Gastroesophageal sphincter (tissue), 4 donors: ENCODE data around the gene FSD2. TPM values are rescaled to one million over a fixed set of nuclear protein-coding genes. Genes with fewer than 3 reads are reported as not detected.

Experiments
- ATAC-seq: fragments of 150-250 bp; one replicate; pipeline ENCODE4 v1.9.1; 2016; ENCODE audit warnings: mild to moderate bottlenecking, moderate library complexity
- H3K27ac ChIP-seq, 4 donors: fragments of 200-600 bp; sonication (generic) in 3 of 4; 1 replicate in 3 of 4; 2 replicates in 1 of 4; pipeline ENCODE4 v1.5.1; 2016 to 2019
- H3K27me3 ChIP-seq: fragments of 200-600 bp; sonication (generic); one replicate; pipeline ENCODE4 v1.5.1; 2019
- H3K36me3 ChIP-seq, 2 donors: fragments of 200-600 bp; sonication (generic); one replicate each; pipeline ENCODE4 v1.5.1; 2019; ENCODE audit warnings: control low read depth in 1 of 2
- H3K4me1 ChIP-seq, 3 donors: fragments of 200-600 bp; sonication (generic); 1 replicate in 2 of 3; 2 replicates in 1 of 3; pipeline ENCODE4 v1.5.1; 2016 to 2019; ENCODE audit warnings: control low read depth in 2 of 3
- H3K4me3 ChIP-seq, 2 donors: fragments of 200-600 bp; sonication (generic); one replicate each; pipeline ENCODE4 v1.5.1; 2019; ENCODE audit warnings: mild to moderate bottlenecking in 1 of 2, moderate library complexity in 1 of 2
- H3K9me3 ChIP-seq, 3 donors: fragments of 200-600 bp; sonication (generic); one replicate each; pipeline ENCODE4 v1.5.1; 2017 to 2019; ENCODE audit warnings: control low read depth in 2 of 3
- EP300 ChIP-seq: sonication (generic); formaldehyde crosslinking; IDR thresholded peaks from one replicate; pipeline ENCODE4 v1.6.1; 2017; ENCODE audit warnings: antibody characterized with exemption, mild to moderate bottlenecking
- POLR2A ChIP-seq, 2 donors: fragments of 450-650 bp; IDR thresholded peaks; one replicate each; pipeline ENCODE4 v1.6.1; 2017; ENCODE audit warnings: antibody characterized with exemption in 2 of 2, mild to moderate bottlenecking in 2 of 2, moderate library complexity in 1 of 2
- POLR2AphosphoS5 ChIP-seq: sonication (generic); formaldehyde crosslinking; IDR thresholded peaks from one replicate; pipeline ENCODE4 v1.6.1; 2017; ENCODE audit warnings: antibody characterized with exemption
- WGBS, 2 donors: methylation state at CpG; one replicate each; pipeline ENCODE4 v1.1.5; 2018; ENCODE audit warnings: low coverage in 1 of 2; 5-methylcytosine and 5-hydroxymethylcytosine counted together
- total RNA-seq, 4 donors: library from RNA; depleted of rRNA; stranded (reverse); fragments of >200 nt; gene quantifications; one replicate each; pipeline ENCODE4 v1.1.0, GENCODE V29; 2016
- TF ChIP-seq, protein P1 (sequence below), 4 experiments: fragments of 200-600 bp in 2 of 4; fragments of 450-650 bp in 2 of 4; sonication (generic) in 1 of 4; IDR thresholded peaks; one replicate each; pipeline ENCODE4 v1.5.1; 2017 to 2019; ENCODE audit warnings: antibody characterized with exemption in 4 of 4, mild to moderate bottlenecking in 2 of 4, moderate library complexity in 2 of 4

Gene FSD2
- total RNA-seq, 4 donors from 2014 or later = not detected

- H3K4me1 ChIP-seq = peaks cover 0 to 16% (median 0%) of the 10 kb centered on the region in 3 donors
- ATAC-seq = no peak
- no peaks in the 10 kb centered on the region for H3K27me3 ChIP-seq
- no peak overlapping the region for H3K27ac ChIP-seq
- 70 to 80% methylated on average over 3 to 4 of the region's 7 CpGs for WGBS, 2 donors
- no peaks in the 10 kb centered on the region for H3K9me3 ChIP-seq
- H3K4me3 ChIP-seq = no peak overlapping the region
- peaks cover 0 to 19% of the 10 kb centered on the region in 2 donors for H3K36me3 ChIP-seq
- TF ChIP-seq EP300 (no peak), POLR2AphosphoS5 (no peak)
- TF ChIP-seq, protein P1, sequence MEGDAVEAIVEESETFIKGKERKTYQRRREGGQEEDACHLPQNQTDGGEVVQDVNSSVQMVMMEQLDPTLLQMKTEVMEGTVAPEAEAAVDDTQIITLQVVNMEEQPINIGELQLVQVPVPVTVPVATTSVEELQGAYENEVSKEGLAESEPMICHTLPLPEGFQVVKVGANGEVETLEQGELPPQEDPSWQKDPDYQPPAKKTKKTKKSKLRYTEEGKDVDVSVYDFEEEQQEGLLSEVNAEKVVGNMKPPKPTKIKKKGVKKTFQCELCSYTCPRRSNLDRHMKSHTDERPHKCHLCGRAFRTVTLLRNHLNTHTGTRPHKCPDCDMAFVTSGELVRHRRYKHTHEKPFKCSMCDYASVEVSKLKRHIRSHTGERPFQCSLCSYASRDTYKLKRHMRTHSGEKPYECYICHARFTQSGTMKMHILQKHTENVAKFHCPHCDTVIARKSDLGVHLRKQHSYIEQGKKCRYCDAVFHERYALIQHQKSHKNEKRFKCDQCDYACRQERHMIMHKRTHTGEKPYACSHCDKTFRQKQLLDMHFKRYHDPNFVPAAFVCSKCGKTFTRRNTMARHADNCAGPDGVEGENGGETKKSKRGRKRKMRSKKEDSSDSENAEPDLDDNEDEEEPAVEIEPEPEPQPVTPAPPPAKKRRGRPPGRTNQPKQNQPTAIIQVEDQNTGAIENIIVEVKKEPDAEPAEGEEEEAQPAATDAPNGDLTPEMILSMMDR (IDR thresholded peaks at IDR 0.05) = no peak
Measured at GRCh38 chr15:82850731-82851130, 44.9 kb upstream of the FSD2 start.

DNA sequence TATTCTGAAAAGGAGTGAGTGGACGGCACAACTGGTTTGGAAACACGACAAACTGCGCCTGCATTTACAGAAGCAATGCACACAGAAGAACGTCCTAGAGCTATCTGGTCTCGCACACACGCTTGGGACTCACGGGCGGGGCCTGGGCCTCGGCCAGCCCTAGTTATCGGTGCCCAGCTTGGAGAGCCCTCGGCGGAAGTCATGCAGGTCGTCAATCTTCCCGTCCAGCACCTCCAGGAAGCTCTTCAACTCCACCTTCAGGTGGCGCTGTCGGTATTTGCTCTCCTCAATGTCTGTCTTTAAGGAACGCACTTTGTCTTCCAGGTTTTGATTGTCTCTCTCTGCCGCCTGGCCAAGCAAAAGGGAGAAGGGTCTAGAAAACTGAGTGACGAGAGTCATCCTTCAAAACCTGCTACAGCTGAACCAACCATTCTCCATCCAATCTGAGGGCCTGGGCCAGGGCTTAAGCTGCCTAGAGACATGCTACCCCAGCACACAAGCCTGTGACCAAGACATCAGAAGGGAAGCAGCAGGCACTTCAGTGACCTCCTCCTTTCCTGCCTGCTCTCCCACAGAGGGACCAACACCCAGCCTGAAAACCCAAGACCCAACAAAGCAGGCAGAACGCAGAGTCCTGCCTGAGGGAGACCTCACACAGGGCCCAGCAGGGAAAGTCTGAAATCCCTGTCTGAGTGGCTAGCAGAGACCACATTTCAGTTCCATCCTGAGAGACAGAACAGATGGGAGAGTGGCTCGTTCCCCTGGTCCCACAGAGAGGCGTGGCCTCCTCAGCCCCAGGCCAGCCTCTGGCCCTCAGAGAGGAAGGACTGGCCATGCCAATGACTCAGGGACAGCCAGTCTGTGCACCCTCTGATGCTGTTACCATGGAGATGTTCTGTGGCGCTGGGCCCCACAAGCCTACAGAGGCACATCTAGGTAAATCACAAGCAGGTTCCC lies 44.0 kb upstream of the FSD2 start:
- peak overlapping the region in 3 of 4 donors; percentile 9 to 51 (median 45) for H3K27ac ChIP-seq
- peak overlapping the region in 1 of 2 donors; percentile 18 for H3K4me3 ChIP-seq

GRCh38 chr15:82848241-82848993 lies 42.5 kb upstream of the FSD2 start:
- Histone ChIP-seq H3K4me1 (peaks cover 0 to 16% (median 0%) of the 10 kb centered on the region in 3 donors), H3K27me3 (no peaks in the 10 kb centered on the region), H3K9me3 (no peaks in the 10 kb centered on the region), H3K27ac (no peak overlapping the region), H3K36me3 (peaks cover 0 to 18% of the 10 kb centered on the region in 2 donors), H3K4me3 (no peak overlapping the region)
- ATAC-seq = no peak
- TF ChIP-seq POLR2AphosphoS5 = no peak
- no peak for TF ChIP-seq EP300
- no peak for TF ChIP-seq POLR2A (IDR thresholded peaks at IDR 0.05)
- TF ChIP-seq, protein P1 (IDR thresholded peaks at IDR 0.05) = no peak
- 84 to 88% methylated on average over 2 to 3 of the region's 9 CpGs for WGBS, 2 donors

More for the DNA sequence above, 44.0 kb upstream of the FSD2 start:
- Histone ChIP-seq H3K36me3 (peaks cover 0 to 19% of the 10 kb centered on the region in 2 donors), H3K9me3 (no peaks in the 10 kb centered on the region), H3K4me1 (peaks cover 0 to 16% (median 0%) of the 10 kb centered on the region in 3 donors), H3K27me3 (no peaks in the 10 kb centered on the region)
- TF ChIP-seq POLR2A (IDR thresholded peaks at IDR 0.05) (peak in 1 of 2 donors; percentile 13), POLR2AphosphoS5 (no peak)
- TF ChIP-seq, protein P1 (IDR thresholded peaks at IDR 0.05) = peak in 3 of 4 experiments; percentile 41 to 72 (median 71)
- ATAC-seq = peak; percentile 71
- 5 to 24% methylated on average over 3 to 8 of the region's 23 CpGs for WGBS, 2 donors

DNA sequence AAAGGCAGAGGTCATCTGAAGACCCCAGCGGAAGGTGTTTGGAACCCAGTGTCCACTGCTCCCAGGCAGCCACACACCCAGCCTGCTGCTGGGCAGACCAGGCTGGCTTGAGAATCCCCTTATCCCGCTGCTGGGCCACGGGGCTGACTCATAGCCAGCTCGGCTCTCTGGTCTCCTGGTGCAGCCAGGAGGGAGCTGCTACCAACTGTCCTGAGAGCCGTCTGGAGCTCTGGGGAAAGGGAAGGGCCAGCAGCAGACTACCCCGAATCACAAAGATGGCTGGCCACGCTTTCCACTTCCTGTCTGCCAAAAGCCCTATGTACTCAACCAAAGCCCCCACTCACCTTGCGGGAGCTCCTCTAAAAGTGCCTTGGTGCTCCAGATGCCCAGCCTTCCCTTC lies 41.8 kb upstream of the FSD2 start:
- TF ChIP-seq POLR2AphosphoS5 (no peak), EP300 (no peak), POLR2A (IDR thresholded peaks at IDR 0.05) (no peak)
- TF ChIP-seq, protein P1 (IDR thresholded peaks at IDR 0.05) = no peak
- no CpG with 5 or more reads among the region's 8 CpGs for WGBS, 2 donors
- no peak for ATAC-seq
- Histone ChIP-seq H3K9me3 (no peaks in the 10 kb centered on the region), H3K36me3 (peaks cover 0 to 18% of the 10 kb centered on the region in 2 donors), H3K27ac (no peak overlapping the region), H3K27me3 (no peaks in the 10 kb centered on the region), H3K4me1 (peaks cover 0 to 16% (median 0%) of the 10 kb centered on the region in 3 donors), H3K4me3 (no peak overlapping the region)
